ENCODE measurements around the gene POLK.

POLK gene

GRCh38 chr5:75637949-75638348 lies 126.3 kb downstream of the POLK start:
- no peak for DNase-seq (ENCODE audit: low read depth)
- no peak for TF ChIP-seq CTCF (IDR thresholded peaks at IDR 0.05; ENCODE audit: insufficient read depth, low read depth, low read length, missing control alignments)
- no peak overlapping the region for H3K4me3 ChIP-seq (ENCODE audit: low read depth, low read length)

GRCh38 chr5:75639535-75640311 lies 128.0 kb downstream of the POLK start:
- H3K4me3 ChIP-seq (ENCODE audit: low read depth, low read length) = no peak overlapping the region
- no peak for TF ChIP-seq CTCF (IDR thresholded peaks at IDR 0.05; ENCODE audit: insufficient read depth, low read depth, low read length, missing control alignments)
- no peak for DNase-seq (ENCODE audit: low read depth)

GRCh38 chr5:75640395-75640794 lies 128.7 kb downstream of the POLK start:
- DNase-seq (ENCODE audit: low read depth) = no peak
- H3K4me3 ChIP-seq (ENCODE audit: low read depth, low read length) = no peak overlapping the region
- TF ChIP-seq CTCF (IDR thresholded peaks at IDR 0.05; ENCODE audit: insufficient read depth, low read depth, low read length, missing control alignments) = no peak

- no peak for TF ChIP-seq CTCF (IDR thresholded peaks at IDR 0.05; ENCODE audit: insufficient read depth, low read depth, low read length, missing control alignments)
- H3K4me3 ChIP-seq (ENCODE audit: low read depth, low read length) = no peak overlapping the region
- DNase-seq (ENCODE audit: low read depth) = no peak
These were observed 129.1 kb downstream of the POLK start for GRCh38 chr5:75640826-75641225.

GRCh38 chr5:75648712-75649111 lies 137.0 kb downstream of the POLK start:
- TF ChIP-seq CTCF (IDR thresholded peaks at IDR 0.05; ENCODE audit: insufficient read depth, low read depth, low read length, missing control alignments) = no peak
- peak; percentile 67 for DNase-seq (ENCODE audit: low read depth)
- no peak overlapping the region for H3K4me3 ChIP-seq (ENCODE audit: low read depth, low read length)

Data from GM12865 (cell line).